ENCODE measurements around the gene ZNF57.
"Not testable (repeated sequence)": the region's sequence is repeated elsewhere in the genome, so short reads cannot be mapped to it uniquely, and the experiment has no call there.

Gene ZNF57

DNA sequence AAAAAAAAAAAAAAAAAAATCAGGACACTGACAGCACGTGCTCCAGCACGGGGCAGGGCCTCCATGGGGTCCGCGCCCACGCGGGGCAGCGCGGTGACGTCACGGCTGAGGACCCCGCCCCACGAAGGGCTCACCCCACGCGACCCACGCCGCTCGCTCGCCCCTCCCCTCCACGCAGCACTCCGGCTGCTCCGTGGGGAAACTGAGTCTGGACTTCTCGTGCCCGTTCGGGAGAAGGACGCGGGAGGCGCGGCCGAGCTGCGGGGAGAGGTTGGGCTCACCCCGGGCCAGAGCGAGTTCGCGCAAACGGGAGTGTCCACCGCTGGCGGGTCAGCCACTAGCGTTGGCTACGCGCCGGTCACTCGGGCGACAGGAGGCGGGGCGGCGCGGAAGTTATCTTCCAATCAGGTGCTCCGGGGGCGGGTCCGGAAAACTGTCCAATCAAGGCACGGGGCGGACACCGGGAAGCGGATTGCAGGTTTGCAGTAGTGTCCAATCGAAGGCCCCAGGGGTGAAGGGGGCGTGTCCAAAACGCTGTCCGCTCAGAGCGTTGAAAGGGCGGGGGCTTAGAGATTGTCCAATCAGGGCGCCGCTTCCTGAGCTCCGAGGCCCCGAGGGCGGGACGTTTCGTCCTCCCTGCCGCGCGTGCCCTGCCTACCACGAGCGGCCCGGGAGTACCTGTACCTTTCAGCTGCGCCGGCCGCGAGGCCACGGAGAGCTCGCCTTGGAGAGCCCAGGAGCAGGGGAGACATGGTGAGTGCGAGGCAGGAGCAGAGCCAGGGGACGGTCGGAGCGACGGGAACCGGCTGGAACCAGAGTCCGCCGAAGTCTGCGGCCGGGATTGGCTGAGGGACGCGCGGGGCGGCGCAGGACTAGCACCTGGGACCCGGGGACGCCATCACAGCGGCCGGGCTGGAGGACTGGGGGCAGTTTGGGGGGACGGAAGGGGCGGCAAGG lies at the start of gene ZNF57:
ZNF57 (plus strand) TSS at position 633 of the 957 bp plus-strand sequence; CDS start at position 751, 118 bp downstream.
- DNase-seq (ENCODE audit: low spot score) = peak; percentile 100

DNA sequence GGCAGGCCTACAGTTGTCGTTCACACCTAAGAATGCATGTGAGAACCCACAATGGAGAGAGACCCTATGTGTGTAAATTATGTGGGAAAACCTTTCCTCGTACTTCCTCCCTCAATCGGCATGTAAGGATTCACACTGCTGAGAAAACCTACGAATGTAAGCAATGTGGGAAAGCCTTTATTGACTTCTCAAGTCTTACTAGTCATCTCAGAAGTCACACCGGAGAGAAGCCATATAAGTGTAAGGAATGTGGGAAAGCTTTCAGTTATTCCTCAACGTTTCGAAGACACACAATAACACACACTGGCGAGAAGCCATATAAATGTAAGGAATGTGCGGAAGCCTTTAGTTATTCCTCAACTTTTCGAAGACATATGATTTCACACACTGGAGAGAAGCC lies 48.1 kb upstream of the ZNF57 start:
- no peak for DNase-seq (ENCODE audit: low spot score)

DNA sequence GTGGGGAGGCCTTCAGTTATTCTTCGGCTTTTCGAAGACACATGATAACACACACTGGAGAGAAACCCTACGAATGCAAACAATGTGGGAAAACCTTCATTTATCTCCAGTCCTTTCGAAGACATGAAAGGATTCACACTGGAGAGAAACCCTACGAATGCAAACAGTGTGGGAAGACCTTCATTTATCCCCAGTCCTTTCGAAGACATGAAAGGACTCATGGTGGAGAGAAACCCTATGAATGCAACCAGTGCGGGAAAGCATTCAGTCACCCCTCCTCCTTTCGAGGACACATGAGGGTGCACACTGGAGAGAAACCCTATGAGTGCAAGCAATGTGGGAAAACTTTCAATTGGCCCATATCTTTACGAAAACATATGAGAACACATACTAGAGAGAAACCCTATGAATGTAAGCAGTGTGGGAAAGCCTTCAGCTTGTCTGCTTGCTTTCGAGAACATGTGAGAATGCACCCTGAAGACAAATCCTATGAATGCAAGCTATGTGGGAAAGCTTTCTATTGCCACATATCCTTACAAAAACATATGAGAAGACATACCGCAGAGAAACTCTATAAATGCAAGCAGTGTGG lies 47.6 kb upstream of the ZNF57 start:
- DNase-seq (ENCODE audit: low spot score) = no peak

DNA sequence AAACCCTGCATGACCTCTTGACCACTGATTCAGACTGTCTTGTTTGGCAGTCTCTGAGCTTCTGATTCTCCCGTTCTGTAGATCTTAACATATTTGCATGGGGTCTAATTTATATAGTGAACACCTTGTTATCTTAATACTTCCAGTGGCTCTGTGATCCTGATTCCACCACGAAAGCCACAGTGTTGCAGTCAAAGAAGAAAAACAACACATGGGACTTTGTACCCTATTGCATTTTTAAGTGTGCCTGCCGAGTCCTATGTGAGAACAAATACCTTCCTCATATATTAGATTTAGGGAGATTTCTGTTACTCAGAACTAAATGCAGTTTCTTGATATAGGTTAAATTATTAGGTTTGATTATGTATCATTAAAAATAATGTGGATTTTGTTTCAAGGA lies 45.9 kb upstream of the ZNF57 start:
- DNase-seq (ENCODE audit: low spot score) = no peak

DNA sequence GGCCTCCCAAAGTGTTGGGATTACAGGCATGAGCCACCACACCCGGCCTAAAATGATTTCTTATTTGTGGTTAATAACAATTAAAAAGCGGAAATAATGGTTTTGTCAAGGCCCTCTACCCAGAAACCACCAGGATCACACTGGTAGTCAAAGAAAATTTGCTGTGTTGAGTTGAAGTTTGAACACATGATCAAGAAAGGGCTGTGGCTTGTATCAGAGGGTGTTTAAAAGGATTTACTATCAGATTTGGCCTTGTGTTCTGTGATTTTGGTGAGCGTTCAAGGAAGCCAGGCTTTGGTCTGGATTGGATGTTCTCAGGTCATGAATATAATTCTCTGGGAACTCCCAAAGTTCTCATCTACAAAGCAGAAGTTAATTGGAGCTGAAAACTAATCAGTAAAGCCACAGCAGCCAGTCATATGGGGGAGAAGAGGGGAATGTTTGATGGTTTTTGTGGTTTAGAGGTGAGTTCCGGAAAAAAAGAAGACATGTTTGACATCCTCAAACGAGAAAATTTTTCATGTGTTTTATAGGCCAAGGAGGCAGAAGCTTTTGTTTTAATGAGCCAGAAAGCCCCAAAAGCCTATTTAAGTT lies 44.2 kb upstream of the ZNF57 start:
- no peak for DNase-seq (ENCODE audit: low spot score)

DNA sequence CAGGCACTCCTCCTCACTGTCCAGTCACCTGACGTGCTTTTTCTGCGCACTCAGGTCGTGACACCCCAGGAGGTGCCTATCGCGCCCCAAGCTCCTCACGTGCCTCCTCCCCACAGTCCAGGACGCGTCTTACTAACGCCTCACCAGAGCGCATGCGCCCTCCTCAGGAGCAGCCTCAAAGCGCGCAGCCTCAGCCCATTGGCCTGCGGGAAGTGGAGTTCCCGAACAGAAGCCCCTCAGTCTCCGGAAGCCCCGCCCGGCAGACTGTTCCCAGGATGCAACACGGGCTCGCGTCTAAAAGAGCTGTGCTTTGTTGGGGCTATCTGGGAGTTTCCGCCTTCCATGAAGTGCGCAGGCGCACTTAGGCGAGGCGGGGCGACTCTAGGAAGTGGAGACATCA lies 41.9 kb upstream of the ZNF57 start:
- DNase-seq (ENCODE audit: low spot score) = no peak

DNA sequence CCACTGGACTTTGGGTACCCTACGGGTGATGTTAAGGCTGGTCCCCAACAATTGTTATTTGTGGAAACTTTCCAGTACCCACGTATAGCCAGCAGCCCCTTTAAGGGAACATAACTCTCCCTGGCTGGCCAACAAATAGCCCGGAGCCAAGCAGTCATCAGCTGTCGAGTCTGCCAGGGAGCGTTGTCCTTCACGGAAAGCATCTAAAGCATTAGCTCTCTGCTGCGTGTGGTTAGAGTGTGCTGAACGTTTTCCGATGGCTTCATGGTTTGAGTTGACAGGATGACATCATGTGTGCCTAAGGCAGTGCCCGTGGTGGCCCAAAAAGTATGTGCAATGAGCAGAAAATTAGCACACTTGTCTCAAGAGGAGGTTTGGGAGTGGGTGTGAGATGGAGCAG lies 36.9 kb upstream of the ZNF57 start:
- DNase-seq (ENCODE audit: low spot score) = no peak

DNA sequence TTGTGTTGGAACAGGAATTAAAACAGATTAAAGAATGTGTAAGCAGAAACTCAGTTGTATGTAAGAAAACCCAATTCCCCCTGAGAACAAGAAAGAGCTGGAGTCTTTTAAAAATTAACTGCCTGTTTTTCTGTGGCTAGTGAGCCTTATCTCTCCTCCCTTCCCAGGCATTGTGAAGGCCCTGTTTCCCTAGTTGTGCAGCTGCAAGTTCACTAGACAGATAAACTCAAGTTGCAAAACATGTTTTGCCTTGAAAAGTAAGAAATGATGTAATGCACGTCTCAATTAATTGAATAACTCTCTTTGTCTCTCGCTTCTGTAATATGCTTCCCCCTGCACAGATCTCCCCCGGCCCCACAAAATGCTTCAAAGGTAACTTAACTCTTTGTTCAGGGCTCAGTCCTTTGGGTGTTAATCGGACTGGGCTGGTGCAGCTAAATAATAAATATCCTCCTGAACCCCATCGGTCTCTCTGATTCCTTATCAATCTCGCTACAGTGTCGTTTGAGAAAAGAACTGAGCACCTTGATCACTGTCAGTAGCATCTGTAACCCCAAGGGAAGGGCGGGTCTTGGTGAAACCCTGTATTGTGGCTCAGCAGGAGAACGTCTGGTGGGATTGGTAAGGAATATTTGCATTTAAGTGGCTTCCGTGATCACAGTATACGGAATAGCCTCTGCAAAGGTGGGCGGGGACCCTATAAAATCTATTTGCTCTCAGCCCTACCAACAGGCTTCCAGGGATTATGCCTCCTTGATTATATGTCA lies 35.2 kb upstream of the ZNF57 start:
- DNase-seq (ENCODE audit: low spot score) = no peak

DNA sequence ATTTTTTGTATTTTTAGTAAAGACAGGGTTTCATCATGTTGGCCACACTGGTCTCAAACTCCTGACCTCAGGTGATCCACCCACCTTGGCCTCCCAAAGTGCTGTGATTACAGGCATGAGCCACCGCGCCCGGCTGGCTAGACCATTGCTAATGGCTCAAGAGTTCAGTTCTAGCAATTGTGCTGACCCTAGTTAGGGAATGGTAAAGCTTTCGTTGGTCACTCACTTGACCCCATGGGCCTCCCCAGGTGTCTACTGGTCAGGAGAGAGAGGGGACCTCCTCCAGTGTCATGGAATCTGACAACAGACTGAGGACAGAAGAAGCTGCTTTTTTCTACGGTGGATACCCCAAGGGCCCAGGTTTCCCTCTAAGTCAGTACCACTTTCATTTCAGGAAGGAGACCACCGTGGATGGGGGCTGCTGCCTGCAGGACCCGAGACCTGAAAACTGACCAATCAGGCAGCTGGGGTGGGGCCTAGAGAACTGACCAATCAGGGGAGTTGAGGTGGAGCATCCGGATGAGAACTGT lies 34.2 kb upstream of the ZNF57 start:
- DNase-seq (ENCODE audit: low spot score) = no peak

DNA sequence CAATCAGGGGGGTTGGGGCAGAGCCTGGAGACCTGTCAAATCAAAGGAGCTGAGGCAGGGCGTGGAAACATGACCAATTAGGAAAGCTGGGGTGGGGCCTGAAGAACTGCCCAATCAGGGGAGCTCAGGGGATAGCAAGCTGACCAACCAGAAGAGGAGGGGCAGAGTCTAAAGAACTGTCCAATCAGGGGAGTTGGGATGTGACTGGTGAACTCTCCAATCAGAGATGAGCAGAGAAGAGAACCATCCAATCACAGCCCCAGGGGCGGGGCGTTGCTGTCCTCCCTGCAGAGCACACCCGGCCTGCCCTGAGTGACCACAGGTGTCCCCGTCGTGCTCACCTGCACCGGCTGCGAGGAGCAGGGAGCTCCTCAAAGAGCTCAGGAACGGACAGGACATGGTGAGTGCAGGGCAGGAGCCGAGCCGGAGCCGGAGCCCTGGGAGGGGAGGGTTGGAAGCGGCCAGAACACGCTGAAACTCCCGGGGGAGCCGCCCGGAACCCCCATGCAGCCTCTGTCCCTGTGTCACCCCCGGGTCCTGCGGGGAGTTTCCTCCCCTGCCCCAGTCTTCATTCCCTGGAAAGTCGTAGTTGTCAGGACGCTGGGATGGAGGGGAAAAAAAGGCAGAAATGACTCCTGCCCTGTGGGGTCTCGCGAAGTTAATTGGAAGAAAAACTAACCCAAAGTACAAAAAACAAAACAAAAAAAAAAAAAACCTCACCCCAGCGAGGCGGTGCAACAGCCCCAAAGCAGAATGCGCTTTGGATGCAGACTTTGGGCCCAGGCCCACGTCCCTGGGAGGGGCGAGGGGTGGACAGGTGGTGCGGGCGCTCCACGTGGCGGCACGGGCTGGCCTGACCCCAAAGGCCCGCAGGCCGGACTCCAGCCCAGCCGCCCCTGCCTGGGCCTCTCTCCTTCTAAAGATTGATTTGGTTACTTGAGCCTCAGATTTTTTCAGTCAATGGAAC lies 33.4 kb upstream of the ZNF57 start, which contains the start of gene ZNF556:
ZNF556 (plus strand) TSS at position 311 of the 967 bp plus-strand sequence; CDS start at position 398, 87 bp downstream.
- DNase-seq (ENCODE audit: low spot score) = peak; percentile 46

DNA sequence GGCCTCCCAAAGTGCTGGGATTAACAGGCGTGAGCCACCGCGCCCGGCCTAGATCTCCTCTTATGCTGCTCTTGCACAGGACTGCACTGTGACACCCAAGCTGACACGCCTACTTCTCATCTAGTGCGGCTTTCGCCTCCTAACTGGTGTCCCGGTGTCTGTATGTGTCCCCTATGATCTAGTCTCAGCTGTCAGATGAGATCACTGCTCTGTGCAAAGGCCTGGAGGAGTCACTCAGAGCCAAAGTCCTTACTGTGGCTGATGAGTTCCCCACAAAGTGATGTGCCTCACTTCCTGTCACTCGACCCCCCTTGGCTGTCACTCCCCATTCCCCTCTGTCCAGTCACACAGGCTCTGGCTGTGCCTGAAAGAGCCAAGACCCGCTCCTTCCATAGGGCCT lies 31.1 kb upstream of the ZNF57 start:
- DNase-seq (ENCODE audit: low spot score) = no peak

DNA sequence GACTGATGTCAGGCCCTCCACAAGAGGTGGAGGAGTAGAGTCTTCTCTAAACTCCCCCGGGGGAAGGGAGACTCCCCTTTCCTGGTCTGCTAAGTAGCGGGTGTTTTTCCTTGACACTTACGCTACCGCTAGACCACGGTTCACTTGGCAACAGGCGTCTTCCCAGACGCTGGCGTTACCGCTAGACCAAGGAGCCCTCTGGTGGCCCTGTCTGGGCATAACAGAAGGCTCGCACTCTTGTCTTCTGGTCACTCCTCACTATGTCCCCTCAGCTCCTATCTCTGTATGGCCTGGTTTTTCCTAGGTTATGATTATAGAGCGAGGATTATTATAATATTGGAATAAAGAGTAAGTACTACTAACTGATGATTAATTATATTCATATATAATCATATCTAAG lies 28.6 kb upstream of the ZNF57 start:
- not testable (repeated sequence) for DNase-seq (ENCODE audit: low spot score)

DNA sequence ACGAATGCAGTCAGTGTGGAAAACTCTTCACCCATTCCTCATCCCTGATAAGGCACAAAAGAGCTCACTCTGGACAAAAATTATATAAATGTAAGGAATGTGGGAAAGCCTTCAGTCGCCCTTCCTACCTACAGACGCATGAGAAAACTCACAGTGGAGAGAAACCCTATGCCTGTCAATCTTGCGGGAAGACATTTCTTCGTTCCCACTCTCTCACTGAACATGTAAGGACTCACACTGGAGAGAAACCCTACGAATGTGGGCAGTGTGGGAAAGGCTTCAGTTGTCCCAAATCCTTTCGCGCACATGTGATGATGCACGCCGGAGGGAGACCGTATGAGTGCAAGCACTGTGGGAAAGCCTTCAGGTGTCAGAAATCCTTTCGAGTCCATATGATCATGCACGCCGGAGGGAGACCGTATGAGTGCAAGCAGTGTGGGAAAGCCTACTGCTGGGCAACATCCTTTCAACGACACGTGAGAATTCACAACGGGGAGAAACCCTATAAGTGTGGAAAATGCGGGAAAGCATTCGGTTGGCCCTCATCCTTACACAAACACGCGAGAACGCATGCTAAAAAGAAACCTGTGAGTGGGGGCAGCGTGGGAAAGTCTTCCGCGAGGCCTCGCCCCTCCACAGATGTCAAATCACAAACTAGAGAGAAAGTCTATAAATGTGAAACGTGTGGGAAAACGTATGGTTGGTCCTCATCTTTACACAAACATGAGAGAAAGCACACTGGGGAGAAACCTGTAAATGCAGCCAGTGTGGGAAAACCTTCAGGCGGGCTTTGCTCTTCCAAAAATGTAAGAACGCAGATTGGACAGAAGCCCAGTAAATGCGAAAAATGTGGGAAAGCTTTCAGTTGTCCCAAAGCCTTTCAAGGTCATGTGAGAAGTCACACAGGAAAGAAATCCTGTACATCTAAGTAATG lies 23.1 kb upstream of the ZNF57 start:
- DNase-seq (ENCODE audit: low spot score) = no peak

DNA sequence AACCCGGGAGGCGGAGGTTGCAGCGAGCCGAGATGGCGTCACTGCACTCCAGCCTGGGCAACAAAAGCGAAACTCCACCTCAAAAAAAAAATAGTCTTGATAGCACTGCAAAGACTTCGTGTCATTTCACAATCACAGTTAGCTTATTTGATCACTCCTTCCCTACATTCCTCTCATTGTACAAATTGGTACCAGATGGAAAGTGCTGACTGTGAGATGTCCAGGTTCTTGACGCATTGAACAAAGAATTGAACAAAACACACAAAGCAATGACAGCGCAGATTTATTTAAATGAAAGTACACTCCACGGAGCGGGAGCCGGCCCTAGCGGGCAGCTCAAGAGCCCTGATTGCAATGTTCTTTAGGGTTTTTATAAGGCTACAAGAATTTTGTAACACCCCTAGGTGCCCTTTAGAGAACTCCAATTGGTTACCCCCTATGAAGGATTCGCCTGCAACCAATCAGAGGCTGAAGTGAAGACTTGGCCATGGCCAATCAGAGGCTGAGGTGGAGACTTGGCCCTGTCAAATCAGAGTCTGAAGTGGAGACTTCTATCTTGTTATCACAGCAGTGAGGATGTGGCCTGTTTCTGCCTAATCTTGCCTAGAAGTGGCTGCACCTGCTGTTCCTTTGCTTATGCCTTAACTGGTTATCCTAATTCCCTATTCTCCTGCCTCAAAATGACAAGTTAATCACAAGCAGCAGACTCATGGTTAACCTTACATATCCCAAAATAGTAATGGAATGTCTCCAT lies 16.9 kb upstream of the ZNF57 start:
- DNase-seq (ENCODE audit: low spot score) = no peak

DNA sequence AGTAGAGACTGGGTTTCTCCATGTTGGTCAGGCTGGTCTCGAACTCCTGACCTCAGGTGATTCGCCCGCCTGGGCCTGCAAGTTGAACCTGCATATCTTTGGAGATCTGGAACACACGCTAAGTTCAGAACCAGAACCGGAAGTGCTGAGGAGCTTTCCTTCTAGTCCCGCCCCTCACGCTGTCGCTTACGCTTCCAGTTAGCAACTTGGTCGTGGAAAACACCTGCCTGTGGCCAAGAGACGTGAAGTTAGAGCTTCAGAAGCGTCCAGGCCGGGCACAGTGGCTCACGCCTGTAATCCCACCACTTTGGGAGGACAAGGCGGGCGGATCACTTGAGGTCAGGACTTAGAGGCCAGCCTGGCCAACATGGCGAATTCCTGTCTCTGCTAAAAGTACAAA lies 15.0 kb upstream of the ZNF57 start:
- DNase-seq (ENCODE audit: low spot score) = no peak

DNA sequence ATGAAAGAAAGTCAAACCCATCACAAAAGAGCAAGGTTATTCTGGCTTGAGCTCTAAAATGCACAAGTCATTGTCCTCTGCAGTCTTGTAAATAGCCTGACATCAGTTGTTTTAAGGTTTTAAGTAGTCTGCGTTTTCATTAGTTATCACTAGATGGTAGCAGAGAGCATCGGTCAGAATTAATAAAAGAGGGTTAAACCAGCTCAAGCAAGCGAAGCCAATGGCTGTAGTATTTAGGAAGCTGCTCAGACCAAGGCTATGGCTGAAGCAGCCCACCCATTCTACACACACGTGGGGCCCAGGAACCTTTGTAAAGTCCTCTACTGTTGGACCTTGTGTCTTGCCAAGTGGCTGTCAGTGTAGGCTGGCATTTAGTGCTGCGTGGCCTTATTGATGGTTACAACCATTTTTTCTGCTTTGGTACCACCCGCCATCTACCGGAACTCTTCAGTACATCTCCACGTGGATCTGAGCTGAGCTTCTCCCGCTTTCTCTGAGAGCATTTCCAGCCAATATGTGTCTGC lies 13.3 kb upstream of the ZNF57 start:
- peak; percentile 80 for DNase-seq (ENCODE audit: low spot score)

DNA sequence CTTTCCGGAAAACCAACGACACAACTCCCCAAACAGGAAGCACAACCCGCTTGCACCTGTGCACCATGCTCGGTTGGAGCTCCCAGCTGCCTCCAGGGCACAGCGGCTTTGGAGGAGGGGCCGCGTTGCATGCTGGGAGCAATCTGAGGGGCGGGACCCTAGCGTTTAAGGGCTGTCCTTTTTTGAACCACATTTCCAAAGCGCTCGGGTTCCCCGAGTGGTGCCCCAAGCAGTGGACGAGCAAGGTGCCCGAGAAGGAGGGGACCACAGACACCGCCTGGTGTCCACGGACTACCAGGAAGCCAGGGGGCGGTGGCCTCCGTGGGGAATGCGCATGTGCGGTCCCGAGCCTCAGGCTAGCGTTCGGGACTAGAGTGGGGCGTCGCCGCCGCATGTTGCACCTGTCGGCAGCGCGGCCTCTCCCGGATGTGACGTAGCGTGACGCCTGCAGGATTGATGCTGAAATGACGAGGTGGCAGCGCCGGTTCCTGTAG lies 11.9 kb upstream of the ZNF57 start:
- no peak for DNase-seq (ENCODE audit: low spot score)

DNA sequence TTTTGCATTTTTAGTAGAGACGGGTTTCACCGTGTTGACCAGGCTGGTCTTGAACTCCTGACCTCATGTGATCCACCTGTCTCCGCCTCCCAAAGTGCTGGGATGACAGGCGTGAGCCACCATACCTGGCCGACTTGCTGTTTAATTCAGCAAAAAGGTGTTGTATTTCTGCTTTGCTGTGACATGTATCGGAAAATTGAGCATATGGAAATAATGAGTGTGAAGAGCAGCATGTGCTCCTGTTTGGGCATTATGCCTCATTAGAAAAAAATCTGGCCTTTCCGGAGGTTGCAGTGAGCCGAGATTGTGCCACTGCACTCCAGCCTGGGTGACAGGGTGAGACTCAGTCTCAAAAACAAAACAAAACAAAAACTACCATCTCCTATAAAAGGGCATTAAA lies 10.2 kb upstream of the ZNF57 start:
- not testable (repeated sequence) for DNase-seq (ENCODE audit: low spot score)

All from GM03348 (cell line).